B cell (primary cell): ENCODE data around the gene CUBN.

Experiments
- EZH2 ChIP-seq: IDR thresholded peaks from 2 replicates; pipeline ENCODE4 v1.6.1; 2012; ENCODE audit warnings: borderline replicate concordance, low read depth, mild to moderate bottlenecking, moderate library complexity, low read length; ENCODE audit not compliant: insufficient read depth, poor library complexity, severe bottlenecking
- TF ChIP-seq, protein P1 (sequence below): fragments of 200-600 bp; IDR thresholded peaks from one replicate; pipeline ENCODE4 v1.8.0; 2022; ENCODE audit warnings: antibody characterized with exemption, mild to moderate bottlenecking

DNA sequence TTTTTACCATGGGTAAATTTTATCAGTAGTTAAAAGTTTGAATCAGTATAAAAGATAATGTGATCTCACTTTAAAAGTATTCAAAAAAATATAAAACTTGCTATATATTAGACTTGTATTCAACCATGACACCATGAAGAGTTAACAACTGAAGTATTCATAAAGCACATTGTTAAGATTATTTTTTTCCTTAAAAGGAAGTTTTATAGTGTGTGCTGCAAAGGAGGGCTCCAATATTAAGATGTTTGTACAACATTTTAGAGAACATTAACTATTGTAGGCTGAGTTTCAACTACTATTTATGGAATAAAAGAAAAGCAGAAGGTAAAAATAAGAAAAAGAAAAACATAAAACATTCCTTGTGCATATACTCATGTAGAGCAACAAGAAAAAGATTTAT, 24.5 kb upstream of the CUBN start:
- TF ChIP-seq, protein P1, sequence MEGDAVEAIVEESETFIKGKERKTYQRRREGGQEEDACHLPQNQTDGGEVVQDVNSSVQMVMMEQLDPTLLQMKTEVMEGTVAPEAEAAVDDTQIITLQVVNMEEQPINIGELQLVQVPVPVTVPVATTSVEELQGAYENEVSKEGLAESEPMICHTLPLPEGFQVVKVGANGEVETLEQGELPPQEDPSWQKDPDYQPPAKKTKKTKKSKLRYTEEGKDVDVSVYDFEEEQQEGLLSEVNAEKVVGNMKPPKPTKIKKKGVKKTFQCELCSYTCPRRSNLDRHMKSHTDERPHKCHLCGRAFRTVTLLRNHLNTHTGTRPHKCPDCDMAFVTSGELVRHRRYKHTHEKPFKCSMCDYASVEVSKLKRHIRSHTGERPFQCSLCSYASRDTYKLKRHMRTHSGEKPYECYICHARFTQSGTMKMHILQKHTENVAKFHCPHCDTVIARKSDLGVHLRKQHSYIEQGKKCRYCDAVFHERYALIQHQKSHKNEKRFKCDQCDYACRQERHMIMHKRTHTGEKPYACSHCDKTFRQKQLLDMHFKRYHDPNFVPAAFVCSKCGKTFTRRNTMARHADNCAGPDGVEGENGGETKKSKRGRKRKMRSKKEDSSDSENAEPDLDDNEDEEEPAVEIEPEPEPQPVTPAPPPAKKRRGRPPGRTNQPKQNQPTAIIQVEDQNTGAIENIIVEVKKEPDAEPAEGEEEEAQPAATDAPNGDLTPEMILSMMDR: no peak
- no peak for TF ChIP-seq EZH2
